ENCODE data around the gene AXL. TPM values are rescaled to one million over a fixed set of nuclear protein-coding genes. Genes with fewer than 3 reads are reported as not detected.
A peak's percentile ranks its signal among the peaks of the same experiment; 100 is the strongest.

The AXL gene
- total RNA-seq, 1 experiment from 2014 or later = 0.03 TPM

DNA sequence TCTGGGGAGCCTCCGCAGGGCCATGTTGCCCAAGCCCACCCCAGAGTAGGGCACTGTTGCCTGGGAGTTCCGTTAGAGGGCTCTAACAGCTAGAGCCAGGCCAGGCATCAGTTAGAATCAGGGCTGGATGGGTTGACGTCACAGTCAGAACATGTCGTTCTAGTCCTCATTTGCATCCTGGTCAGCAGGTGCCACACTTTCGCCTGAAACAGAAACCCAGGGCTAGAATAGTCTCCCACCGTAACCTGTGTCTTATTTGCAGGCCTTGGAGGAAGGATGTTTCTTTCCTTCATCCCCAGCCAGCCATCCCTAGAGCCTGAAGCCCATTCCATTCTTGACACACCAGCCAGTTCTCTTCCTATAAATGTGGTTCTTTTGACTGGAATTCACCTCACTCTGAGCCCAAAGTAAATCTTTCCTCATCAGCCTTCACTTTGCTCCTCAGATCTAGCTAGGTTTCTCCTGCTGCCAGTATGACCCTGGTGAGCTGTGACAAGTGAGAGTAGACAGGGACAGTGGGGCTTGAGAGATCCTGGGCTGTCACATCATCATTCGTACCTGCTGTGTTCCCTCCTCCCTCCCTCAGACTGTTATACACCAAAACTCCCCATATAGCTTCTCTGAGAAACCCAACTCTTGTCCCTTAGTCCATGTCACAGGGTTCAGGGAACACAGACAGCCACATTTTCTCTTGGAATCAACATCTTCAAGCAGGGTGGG lies 78.8 kb downstream of the AXL start:
- DNase-seq (ENCODE audit: low read depth, low spot score) = no peak
- in situ Hi-C loops (cut with HindIII; ENCODE audit: low pct_unique_long_range_greater_than_20kb, low sequenced_read_pairs) = no loop called here

DNA sequence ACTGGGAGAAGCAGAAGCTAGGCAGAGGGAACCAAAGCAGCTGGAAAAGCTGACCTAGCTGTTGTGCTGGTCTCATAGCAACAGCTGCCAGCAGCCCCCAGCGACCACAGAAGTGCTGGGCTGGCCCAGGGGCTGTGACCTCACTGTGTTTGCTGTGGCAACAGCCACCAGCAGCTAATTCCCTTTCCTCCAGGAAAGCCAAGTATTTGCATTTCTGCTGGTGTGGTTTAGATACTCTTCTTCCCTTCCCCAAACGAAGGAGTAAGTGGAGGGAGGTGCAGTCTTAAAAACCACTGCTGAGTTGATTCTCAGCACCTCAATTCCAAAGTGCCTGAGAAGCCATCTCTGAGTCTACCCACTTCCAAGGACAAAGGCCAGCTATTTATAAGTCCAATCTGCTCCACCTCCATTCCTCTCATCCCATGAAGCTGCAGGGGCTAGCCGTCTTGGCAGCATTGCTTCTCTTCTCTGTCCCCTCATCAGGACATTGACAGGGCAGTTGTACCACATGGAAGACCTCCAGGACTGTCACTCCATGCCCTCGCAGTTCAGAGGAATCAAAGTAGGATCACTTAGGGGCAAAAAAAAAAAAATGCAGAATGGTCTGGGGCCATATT lies 79.4 kb downstream of the AXL start:
- no peak for DNase-seq (ENCODE audit: low read depth, low spot score)
- in situ Hi-C loops (cut with HindIII; ENCODE audit: low pct_unique_long_range_greater_than_20kb, low sequenced_read_pairs) = no loop called here

DNA sequence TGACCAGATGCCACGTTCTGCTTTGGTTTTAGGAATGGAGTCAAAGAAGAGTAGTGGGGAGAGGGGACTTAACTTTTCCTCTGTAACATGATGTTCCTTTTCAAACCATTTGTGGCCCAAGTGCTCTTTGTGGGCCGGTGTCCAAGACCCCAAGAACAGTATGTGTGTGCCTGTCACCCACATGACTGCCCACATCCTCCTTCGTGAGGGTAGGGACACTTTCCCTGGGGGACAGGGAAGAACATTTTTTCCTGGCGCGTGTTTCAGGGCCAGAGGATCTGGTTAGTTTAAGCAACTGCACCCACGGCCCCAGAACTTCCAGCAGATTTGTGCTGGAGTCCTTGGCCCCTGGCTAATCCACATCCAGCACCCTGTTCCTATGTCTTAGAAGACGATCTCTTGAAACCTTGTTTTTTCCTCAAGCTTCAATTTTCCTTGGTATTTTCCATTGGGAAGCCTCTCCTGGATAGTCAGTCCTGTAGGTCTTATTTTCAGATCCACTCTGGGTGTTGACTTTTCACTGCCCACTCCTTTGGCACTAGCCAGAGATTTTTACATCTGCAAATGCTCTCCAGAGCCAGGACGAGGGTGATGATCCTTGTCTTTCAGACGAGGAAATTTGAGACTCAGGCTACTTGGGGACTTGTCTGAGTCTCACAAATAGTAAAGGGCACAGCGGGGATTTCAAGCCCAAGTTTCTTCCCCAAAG lies 80.2 kb downstream of the AXL start:
- in situ Hi-C loops (cut with HindIII; ENCODE audit: low pct_unique_long_range_greater_than_20kb, low sequenced_read_pairs) = no loop called here
- no peak for DNase-seq (ENCODE audit: low read depth, low spot score)

- peak; percentile 46 for DNase-seq (ENCODE audit: low read depth, low spot score)
- in situ Hi-C loops (cut with HindIII; ENCODE audit: low pct_unique_long_range_greater_than_20kb, low sequenced_read_pairs) = no loop called here
Measured at GRCh38 chr19:41299755-41300089, 80.7 kb downstream of the AXL start.

DNA sequence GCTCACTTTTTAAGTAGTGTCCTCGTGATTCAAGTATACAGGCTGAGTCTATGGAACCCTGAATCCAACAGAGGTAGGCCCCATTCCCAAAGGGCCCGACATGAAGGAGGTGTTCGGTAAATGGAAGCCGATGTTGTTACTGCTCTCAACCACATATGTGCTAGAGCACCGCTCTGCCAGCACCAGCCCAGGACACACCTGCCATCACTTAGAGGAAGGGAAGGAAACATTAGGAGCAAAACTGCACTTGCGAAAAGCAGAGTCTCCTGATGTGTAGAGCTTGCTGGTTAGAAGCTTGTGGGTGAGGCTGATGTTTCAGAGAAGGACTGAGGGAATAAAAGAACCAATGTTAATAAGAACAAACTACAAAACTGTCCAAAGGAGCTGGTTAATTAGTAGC lies 81.5 kb downstream of the AXL start:
- in situ Hi-C loops (cut with HindIII; ENCODE audit: low pct_unique_long_range_greater_than_20kb, low sequenced_read_pairs) = no loop called here
- DNase-seq (ENCODE audit: low read depth, low spot score) = no peak

- in situ Hi-C loops (cut with HindIII; ENCODE audit: low pct_unique_long_range_greater_than_20kb, low sequenced_read_pairs) = no loop called here
- no peak for DNase-seq (ENCODE audit: low read depth, low spot score)
Measured at GRCh38 chr19:41302624-41303351, 83.8 kb downstream of the AXL start.

DNA sequence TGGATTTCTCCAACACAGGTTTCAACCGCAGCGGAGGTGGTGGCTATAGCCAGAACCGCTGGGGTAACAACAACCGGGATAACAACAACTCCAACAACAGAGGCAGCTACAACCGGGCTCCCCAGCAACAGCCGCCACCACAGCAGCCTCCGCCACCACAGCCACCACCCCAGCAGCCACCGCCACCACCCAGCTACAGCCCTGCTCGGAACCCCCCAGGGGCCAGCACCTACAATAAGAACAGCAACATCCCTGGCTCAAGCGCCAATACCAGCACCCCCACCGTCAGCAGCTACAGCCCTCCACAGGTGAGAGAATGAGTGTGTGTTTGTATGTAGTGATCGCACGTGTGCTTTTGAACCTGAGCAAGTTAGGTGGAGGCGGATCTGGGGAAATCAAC lies 84.9 kb downstream of the AXL start:
- in situ Hi-C loops (cut with HindIII; ENCODE audit: low pct_unique_long_range_greater_than_20kb, low sequenced_read_pairs) = no loop called here
- no peak for DNase-seq (ENCODE audit: low read depth, low spot score)

DNA sequence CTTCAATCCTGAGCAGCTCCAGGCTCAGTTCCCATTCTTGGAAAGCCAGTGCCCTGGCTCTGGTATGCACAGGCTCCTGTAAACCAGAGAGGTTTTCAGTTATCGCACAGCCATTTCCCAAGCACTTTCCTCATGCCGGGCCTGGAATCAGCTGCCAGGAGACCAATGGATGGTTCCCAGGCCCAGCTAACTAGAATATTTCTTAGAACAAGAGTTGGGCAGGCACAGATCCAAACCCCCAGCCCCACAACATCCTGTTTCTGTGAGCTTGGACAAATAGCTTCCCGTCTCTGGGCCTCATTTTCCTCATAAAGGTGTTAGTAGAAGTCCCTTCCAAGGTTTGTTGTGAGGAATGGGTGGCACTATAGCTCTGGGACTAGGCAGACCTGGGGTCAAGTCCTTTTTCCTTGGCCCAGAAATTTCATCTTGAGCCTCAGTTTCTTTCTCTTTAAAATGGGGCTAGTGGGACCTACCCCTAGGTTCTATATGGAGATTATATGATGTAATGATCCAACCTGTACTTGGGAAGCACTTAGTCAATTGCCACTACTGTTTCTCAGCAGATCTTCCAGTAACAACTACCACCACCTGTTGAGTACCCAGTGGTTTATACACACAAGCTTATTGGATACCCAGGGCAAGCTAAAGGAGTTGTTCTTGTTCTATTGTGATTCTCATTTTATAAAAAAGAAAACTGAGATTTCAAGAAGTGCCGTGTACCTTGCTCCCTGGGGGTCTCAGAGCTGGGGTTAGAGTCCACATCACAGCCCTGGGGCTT lies 85.9 kb downstream of the AXL start:
- in situ Hi-C loops (cut with HindIII; ENCODE audit: low pct_unique_long_range_greater_than_20kb, low sequenced_read_pairs) = no loop called here
- no peak for DNase-seq (ENCODE audit: low read depth, low spot score)

DNA sequence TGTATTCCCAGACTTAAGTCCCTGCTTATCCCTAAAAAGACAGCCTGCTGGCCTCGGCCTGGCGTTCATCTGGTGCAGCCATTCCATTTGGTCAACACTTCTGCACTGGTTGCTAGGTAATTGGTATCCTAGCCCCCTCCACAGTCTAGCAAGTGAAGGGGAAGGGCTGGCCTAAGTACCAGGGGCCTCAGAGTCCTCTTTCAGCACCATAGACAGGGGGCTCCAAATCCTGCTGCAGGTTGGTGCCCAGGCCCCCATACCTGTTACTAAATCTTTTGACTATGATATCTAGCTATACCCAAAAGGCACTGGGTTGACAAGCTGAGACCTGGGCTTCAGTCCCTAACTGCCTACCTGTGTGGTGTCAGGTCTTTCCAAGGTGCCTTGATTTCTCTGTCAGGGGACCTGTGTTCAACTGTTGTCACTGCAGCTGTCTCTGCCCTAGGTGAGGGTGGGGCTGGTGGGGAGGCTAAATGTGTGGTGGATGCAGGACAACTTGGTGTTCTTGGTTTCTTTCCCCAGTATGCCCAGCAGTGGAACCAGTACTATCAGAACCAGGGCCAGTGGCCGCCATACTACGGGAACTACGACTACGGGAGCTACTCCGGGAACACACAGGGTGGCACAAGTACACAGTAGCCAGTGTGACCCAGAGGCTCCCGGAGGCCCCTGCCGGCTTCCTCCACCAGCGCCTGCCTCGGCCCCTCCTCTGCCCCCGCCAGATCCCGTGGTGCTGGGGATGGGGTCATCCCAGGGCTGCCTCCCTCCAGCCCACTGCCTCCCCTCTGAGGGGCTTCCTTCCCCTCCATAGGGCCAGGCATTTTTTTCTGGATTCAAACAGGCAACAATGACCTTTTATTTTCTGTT lies 87.1 kb downstream of the AXL start:
- in situ Hi-C loops (cut with HindIII; ENCODE audit: low pct_unique_long_range_greater_than_20kb, low sequenced_read_pairs) = no loop called here
- DNase-seq (ENCODE audit: low read depth, low spot score) = no peak

DNA sequence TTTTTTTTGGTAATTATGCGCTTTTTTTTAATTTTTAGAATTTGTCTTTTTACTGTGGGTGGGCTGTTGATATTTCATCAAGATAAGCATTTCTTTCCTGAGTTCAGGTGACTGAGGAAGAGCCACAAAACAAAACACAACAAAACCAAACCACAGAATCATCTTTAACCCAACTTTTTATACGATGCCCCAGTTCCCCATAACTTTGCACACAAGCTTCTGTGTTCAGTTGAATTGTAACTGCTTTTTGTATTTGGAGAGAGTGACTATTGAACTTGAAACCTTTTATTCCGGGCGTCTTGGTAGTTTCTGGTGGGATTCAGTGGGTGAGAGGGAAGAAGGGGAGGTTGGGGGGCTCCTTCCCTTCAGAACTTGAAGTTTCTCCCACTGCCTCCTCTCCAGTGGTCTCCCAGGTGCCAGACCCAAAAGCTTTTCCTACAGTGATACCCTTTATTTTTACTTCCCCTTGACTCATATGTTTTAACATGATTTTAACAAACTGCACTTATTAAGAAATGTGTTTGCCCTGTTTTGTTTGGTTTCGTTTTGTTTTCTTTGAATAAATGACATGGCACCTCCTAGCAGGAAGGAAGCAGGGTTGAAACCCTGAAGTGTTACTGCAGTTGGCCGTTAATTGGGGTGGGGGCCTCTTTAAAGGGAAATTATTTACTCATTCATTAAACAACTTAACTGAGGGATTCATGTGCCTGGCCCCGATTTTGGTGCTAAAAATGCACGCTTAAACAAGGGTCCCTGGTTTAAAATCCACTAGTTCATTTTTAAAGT lies 88.3 kb downstream of the AXL start:
- no peak for DNase-seq (ENCODE audit: low read depth, low spot score)
- in situ Hi-C loops (cut with HindIII; ENCODE audit: low pct_unique_long_range_greater_than_20kb, low sequenced_read_pairs) = no loop called here

DNA sequence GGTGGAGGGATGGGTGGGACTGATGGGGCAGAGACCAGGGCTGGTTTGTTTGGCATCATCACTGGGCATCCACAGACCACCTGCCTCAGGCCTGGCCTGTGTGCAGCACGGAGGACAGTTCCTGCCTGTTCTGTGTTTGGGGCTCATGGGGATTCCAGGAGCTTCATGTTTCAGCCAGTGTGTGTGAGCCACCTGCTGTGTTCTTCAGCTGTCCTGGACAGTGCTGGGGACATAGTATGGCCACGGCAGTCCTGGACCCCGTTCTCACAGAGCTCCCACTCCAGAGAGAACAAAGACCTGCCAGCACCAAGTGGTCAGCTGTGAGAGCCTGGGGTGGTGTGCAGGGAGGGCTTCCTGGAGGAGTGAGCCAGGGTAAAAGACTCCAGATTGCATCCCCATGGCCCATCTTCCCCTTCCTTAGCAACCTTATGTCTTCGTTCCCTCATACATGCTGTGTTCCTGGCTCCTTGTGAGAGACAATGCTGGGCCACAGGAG lies 89.0 kb downstream of the AXL start:
- in situ Hi-C loops (cut with HindIII; ENCODE audit: low pct_unique_long_range_greater_than_20kb, low sequenced_read_pairs) = no loop called here
- DNase-seq (ENCODE audit: low read depth, low spot score) = no peak

DNA sequence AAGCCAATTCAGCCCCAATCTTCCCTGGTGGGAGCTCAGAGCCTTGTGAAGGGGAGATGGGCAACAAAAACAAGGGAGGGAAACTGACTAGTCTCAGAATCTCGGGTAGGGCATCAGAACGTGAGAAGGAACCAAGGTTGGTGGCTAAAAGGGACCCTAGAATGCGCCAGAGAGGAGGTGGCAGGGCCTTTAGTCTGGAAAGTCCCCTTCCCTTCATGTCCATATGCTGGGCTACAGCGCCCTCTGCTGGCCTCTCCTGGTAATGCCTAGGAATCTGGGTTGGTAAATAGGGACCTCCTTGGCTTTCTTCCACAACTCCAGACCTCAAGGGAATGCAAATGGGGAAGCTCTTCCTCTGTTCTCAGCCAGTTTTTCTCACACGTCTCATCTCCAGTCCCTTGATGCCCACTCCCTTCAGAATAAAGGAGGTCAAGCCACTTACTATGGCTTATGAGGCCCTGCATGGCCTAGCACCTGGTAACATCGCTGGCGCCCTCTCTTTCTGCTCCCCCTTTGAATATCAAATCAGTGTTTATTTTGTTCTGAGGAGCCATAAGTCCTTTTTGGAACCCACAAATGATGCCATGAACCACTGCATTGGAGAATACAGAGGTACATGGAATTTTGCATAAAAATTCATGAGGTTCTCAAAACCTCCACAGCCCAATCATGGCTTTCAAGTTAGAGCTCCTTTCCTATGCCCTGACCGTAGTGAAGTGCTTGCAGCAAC lies 89.6 kb downstream of the AXL start:
- in situ Hi-C loops (cut with HindIII; ENCODE audit: low pct_unique_long_range_greater_than_20kb, low sequenced_read_pairs) = no loop called here
- DNase-seq (ENCODE audit: low read depth, low spot score) = peak; percentile 89

- DNase-seq (ENCODE audit: low read depth, low spot score) = no peak
- in situ Hi-C loops (cut with HindIII; ENCODE audit: low pct_unique_long_range_greater_than_20kb, low sequenced_read_pairs) = no loop called here
Measured at GRCh38 chr19:41309180-41310032, 90.4 kb downstream of the AXL start.

DNA sequence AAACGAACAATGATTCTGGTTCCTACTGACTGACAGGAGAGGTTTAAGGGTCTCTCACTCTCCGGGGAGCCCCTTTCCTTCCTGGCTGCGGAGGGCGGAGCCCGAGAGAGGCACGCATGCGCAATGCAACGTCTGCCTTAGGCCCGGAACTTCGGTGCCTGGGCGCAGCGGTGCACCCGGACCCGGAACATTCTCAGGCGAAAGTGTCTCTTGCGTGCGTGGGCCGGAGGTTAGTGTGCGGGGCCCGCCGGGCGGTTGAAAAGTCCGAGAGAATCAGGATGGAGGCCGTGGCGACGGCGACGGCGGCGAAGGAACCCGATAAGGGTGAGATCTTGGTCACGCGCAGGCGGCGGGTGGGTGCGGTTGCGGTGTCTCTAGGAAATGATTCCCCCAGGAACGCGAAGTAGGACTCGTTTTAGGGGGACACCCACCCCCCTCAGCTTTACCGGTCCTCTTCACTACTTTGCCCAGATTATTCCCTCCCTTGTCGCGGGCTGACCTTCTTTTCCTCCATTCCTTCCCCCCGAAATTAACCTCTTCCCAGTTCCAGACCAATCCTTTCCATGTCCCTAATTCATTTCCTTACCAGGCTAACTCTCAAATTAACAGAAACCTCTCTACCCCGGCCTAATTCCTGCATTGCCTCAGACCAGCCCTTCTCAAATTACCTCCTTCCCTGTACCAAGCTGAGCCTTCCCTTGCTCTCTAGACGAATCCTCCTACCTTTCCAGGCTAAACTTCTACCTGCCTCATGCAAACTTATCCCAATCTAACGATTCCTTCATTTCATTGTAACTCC lies 91.2 kb downstream of the AXL start, which contains the start of gene CCDC97:
Gene CCDC97 (plus strand): TSS at position 140 of the 799 bp plus-strand sequence. CDS start 139 bp downstream, at position 279.
- in situ Hi-C loops (cut with HindIII; ENCODE audit: low pct_unique_long_range_greater_than_20kb, low sequenced_read_pairs) = no loop called here
- peak; percentile 81 for DNase-seq (ENCODE audit: low read depth, low spot score)
